Uterus (tissue), 4 donors: ENCODE measurements around the gene CHAC1. TPM values are rescaled to one million over a fixed set of nuclear protein-coding genes. Genes with fewer than 3 reads are reported as not detected.
"Not testable (repeated sequence)": the region's sequence is repeated elsewhere in the genome, so short reads cannot be mapped to it uniquely, and the experiment has no call there.

Experiments used
- DNase-seq, 2 donors: peaks; one replicate each; pipeline ENCODE4 v3.0.0-alpha.2; 2019 to 2020
- H3K27ac ChIP-seq, 2 donors: fragments of 200-600 bp; sonication (generic); 1 replicate in 1 of 2; 2 replicates in 1 of 2; pipeline ENCODE4 v1.5.1; 2016 to 2018
- H3K27me3 ChIP-seq, 2 donors: fragments of 200-600 bp; sonication (generic); one replicate each; pipeline ENCODE4 v1.5.1; 2018 to 2019; ENCODE audit warnings: control low read depth in 1 of 2
- H3K36me3 ChIP-seq, 2 donors: fragments of 200-600 bp; sonication (generic); one replicate each; pipeline ENCODE4 v1.5.1; 2019; ENCODE audit warnings: control low read depth in 1 of 2
- H3K4me1 ChIP-seq, 2 donors: fragments of 200-600 bp; sonication (generic); one replicate each; pipeline ENCODE4 v1.5.1; 2018 to 2019; ENCODE audit warnings: control low read depth in 1 of 2
- H3K4me3 ChIP-seq, 2 donors: fragments of 200-600 bp; sonication (generic); 1 replicate in 1 of 2; 2 replicates in 1 of 2; pipeline ENCODE4 v1.5.1; 2018 to 2019; ENCODE audit warnings: mild to moderate bottlenecking in 1 of 2
- H3K9me3 ChIP-seq, 2 donors: fragments of 200-600 bp; sonication (generic); one replicate each; pipeline ENCODE4 v1.5.1; 2019; ENCODE audit warnings: control low read depth in 1 of 2
- CTCF ChIP-seq, 4 experiments: fragments of 200-600 bp in 2 of 4; fragments of 450-650 bp in 2 of 4; sonication (generic) in 2 of 4; IDR thresholded peaks; one replicate each; pipeline ENCODE4 v1.5.1; 2016 to 2019; ENCODE audit warnings: antibody characterized with exemption in 4 of 4, mild to moderate bottlenecking in 2 of 4, moderate library complexity in 1 of 4
- POLR2A ChIP-seq, 2 donors: fragments of 450-650 bp; IDR thresholded peaks; one replicate each; pipeline ENCODE4 v1.6.1; 2016; ENCODE audit warnings: antibody characterized with exemption in 2 of 2, mild to moderate bottlenecking in 1 of 2, moderate library complexity in 1 of 2
- intact Hi-C: fragments of 100-400 bp; cut with DNase I; formaldehyde crosslinking; loops from one replicate; pipeline ENCODE4 v1.15.1; 2023; ENCODE audit warnings: low total_unique reads
- total RNA-seq, 4 donors: library from RNA; depleted of rRNA in 3 of 4; stranded (reverse); fragments of >200 nt in 3 of 4; gene quantifications; one replicate each; pipeline versions ENCODE4 v1.1.0 to v1.2.4, GENCODE V29; 2014 to 2023
- donor health status: DM: yes; HTN: yes; CAD: no.

CHAC1 gene
- total RNA-seq, 4 donors from 2014 or later: 0.35 to 1.8 (median 1.4) TPM; not detected in 1

GRCh38 chr15:40958146-40958545 is 4.9 kb downstream of the CHAC1 start:
- intact Hi-C loops: no loop called here
- Histone ChIP-seq H3K4me3 (no peak overlapping the region), H3K27ac (no peak overlapping the region)

GRCh38 chr15:40958723-40959122 is 5.5 kb downstream of the CHAC1 start:
- intact Hi-C loops: no loop called here
- H3K27me3 ChIP-seq: no peaks in the 10 kb centered on the region
- H3K4me1 ChIP-seq: peaks cover 0 to under 1% of the 10 kb centered on the region in 2 donors
- no peak overlapping the region for H3K27ac ChIP-seq
- TF ChIP-seq CTCF (IDR thresholded peaks at IDR 0.05): no peak
- TF ChIP-seq POLR2A (IDR thresholded peaks at IDR 0.05): no peak
- H3K4me3 ChIP-seq: no peak overlapping the region
- H3K9me3 ChIP-seq: no peaks in the 10 kb centered on the region
- DNase-seq: no peak
- no peaks in the 10 kb centered on the region for H3K36me3 ChIP-seq

More at GRCh38 chr15:40958146-40958545, 4.9 kb downstream of the CHAC1 start:
- H3K36me3 ChIP-seq: no peaks in the 10 kb centered on the region
- H3K4me1 ChIP-seq: peaks cover 0 to 4% of the 10 kb centered on the region in 2 donors
- no peak for TF ChIP-seq POLR2A (IDR thresholded peaks at IDR 0.05)
- no peak for TF ChIP-seq CTCF (IDR thresholded peaks at IDR 0.05)
- no peaks in the 10 kb centered on the region for H3K9me3 ChIP-seq
- no peak for DNase-seq
- no peaks in the 10 kb centered on the region for H3K27me3 ChIP-seq

GRCh38 chr15:40959331-40960141 is 6.3 kb downstream of the CHAC1 start:
- Histone ChIP-seq H3K27ac (no peak overlapping the region), H3K36me3 (no peaks in the 10 kb centered on the region), H3K9me3 (no peaks in the 10 kb centered on the region), H3K4me1 (no peaks in the 10 kb centered on the region), H3K27me3 (no peaks in the 10 kb centered on the region), H3K4me3 (no peak overlapping the region)
- intact Hi-C loops: no loop called here
- TF ChIP-seq POLR2A (IDR thresholded peaks at IDR 0.05): no peak
- TF ChIP-seq CTCF (IDR thresholded peaks at IDR 0.05): no peak
- no peak for DNase-seq

GRCh38 chr15:40960151-40960885 is 7.0 kb downstream of the CHAC1 start:
- intact Hi-C loops: no loop called here
- Histone ChIP-seq H3K36me3 (no peaks in the 10 kb centered on the region), H3K9me3 (no peaks in the 10 kb centered on the region), H3K4me3 (no peak overlapping the region), H3K27ac (no peak overlapping the region), H3K27me3 (no peaks in the 10 kb centered on the region), H3K4me1 (peaks cover 0 to under 1% of the 10 kb centered on the region in 2 donors)
- no peak for TF ChIP-seq CTCF (IDR thresholded peaks at IDR 0.05)
- TF ChIP-seq POLR2A (IDR thresholded peaks at IDR 0.05): no peak
- DNase-seq: no peak

GRCh38 chr15:40960925-40961324 is 7.7 kb downstream of the CHAC1 start:
- Histone ChIP-seq H3K4me3 (no peak overlapping the region), H3K36me3 (no peaks in the 10 kb centered on the region)
- DNase-seq: no peak

GRCh38 chr15:40961740-40962139 is 8.5 kb downstream of the CHAC1 start:
- DNase-seq, intact Hi-C loops: not testable (repeated sequence)

More at GRCh38 chr15:40960925-40961324, 7.7 kb downstream of the CHAC1 start:
- Histone ChIP-seq H3K27ac (no peak overlapping the region), H3K27me3 (no peaks in the 10 kb centered on the region), H3K9me3 (no peaks in the 10 kb centered on the region), H3K4me1 (peaks cover 0 to 5% of the 10 kb centered on the region in 2 donors)
- intact Hi-C loops: no loop called here
- TF ChIP-seq CTCF (IDR thresholded peaks at IDR 0.05) (no peak), POLR2A (IDR thresholded peaks at IDR 0.05) (no peak)

GRCh38 chr15:40962317-40962716 is 9.0 kb downstream of the CHAC1 start:
- H3K27ac ChIP-seq, H3K9me3 ChIP-seq, H3K4me3 ChIP-seq, DNase-seq, H3K4me1 ChIP-seq, H3K27me3 ChIP-seq, intact Hi-C loops, H3K36me3 ChIP-seq: not testable (repeated sequence)

More at GRCh38 chr15:40961740-40962139, 8.5 kb downstream of the CHAC1 start:
- H3K27me3 ChIP-seq, H3K9me3 ChIP-seq, H3K36me3 ChIP-seq, H3K4me3 ChIP-seq, H3K4me1 ChIP-seq, H3K27ac ChIP-seq: not testable (repeated sequence)
